GM13976 (cell line): ENCODE data around the gene ATG10.
A peak's percentile ranks its signal among the peaks of the same experiment; 100 is the strongest.

Experiments
- DNase-seq: peaks from one replicate; pipeline ENCODE4 v3.0.0; 2012; ENCODE audit warnings: low spot score
- in situ Hi-C: fragments of 300-500 bp; cut with MboI; formaldehyde crosslinking; loops from one replicate; pipeline ENCODE4 v1.12.0; 2022; ENCODE audit warnings: low sequenced_read_pairs, mixed read lengths, inconsistent platforms; ENCODE audit not compliant: unreplicated experiment
- TF ChIP-seq, protein P1 (sequence below): IDR thresholded peaks from 2 replicates; pipeline ENCODE4 v1.5.1; 2012; ENCODE audit warnings: borderline replicate concordance, mild to moderate bottlenecking; ENCODE audit not compliant: insufficient read depth; ENCODE audit errors: extremely low read depth, missing control alignments, control extremely low read depth

The ATG10 gene

DNA sequence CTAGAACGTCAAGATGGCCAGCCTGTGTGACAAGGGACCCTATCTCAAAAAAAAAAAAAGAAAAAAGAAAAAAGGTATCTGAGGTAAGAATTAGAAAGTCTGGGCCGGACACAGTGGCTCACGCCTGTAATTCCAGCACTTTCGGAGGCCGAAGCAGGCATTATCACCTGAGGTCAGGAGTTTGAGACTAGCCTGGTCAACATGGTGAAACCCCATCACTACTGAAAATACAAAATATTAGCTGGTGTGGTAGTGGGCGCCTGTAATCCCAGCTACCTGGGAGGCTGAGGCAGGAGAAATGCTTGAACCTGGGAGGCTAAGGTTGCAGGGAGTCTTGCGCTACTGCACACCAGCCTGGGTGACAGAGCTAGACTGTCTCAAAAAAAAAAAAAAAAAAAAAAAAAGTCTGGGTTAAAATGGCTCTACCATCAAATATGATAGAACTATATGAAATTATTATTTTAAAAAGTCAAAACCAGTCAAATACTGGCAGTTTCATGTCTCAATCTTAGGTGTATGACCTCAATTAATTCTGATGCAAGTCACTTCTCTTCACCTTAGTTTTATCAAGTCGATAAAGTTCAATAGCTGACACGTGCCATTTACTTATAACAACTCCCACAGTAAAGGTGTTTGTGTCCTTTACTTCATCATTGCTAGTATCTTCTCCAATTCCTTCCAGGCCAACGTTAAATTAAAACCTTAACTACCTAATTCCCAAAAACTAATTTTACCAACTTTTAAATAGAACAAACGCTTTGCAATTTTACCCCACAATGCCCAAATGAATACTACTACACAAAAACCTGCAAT, 305.2 kb downstream of the ATG10 start:
- in situ Hi-C loops = no loop called here
- TF ChIP-seq, protein P1, sequence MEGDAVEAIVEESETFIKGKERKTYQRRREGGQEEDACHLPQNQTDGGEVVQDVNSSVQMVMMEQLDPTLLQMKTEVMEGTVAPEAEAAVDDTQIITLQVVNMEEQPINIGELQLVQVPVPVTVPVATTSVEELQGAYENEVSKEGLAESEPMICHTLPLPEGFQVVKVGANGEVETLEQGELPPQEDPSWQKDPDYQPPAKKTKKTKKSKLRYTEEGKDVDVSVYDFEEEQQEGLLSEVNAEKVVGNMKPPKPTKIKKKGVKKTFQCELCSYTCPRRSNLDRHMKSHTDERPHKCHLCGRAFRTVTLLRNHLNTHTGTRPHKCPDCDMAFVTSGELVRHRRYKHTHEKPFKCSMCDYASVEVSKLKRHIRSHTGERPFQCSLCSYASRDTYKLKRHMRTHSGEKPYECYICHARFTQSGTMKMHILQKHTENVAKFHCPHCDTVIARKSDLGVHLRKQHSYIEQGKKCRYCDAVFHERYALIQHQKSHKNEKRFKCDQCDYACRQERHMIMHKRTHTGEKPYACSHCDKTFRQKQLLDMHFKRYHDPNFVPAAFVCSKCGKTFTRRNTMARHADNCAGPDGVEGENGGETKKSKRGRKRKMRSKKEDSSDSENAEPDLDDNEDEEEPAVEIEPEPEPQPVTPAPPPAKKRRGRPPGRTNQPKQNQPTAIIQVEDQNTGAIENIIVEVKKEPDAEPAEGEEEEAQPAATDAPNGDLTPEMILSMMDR = no peak
- no peak for DNase-seq

DNA sequence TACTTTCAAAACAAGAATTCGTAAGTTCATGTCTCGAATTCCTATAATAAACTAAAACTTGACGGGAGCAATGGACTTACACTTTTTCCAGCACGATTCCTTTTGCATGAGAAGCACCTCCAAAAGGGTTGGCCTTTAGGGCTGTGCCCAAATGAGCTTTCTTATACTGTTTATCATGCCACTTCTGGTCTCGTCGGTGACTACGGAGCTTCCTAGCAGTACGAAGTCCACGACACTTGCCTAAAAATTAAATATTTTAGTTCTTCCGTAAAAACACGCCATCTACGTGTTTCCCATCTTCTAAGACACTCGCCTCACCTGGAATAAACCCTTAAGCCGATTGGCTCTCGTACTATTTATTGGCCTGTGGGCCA, 305.8 kb downstream of the ATG10 start:
- in situ Hi-C loops = no loop called here
- DNase-seq = no peak
- TF ChIP-seq, protein P1 = no peak

DNA sequence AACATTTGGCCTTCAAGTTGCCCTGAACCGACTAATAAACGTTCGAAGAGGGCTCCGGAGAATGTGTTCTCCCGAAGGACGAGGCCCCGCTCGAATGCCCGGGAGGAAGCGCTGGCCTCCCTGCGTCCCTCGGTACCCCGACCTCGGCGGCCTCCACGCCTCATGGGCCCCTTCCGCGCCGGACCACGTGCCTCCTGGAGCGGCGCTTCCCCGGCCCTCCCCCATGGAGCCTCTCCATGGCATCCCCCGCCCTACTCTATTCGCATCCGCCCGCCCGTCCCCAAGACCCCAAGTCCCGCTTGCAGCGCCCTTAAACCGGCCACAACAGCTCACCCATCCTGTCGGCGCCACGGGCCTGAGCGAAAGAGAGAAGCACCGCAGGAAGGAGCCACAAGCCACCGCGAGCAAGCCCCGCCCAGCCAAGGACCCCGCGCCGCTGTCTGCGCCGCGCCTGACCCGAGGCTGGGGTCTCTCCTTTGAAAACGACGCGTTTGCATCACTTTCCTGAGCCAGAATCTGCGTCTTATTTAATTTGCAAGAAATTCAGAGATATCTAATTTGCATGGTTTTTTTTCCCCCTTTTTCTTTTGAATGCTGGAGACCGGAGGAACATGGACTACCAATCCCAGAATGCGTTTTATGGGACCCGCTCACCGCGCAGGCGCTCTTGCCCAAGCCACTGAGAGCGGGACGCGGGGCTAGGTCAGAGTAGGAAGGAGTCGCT, 306.3 kb downstream of the ATG10 start, which contains the start of gene RPS23:
Gene RPS23 (minus strand): TSS at position 368 of the 724 bp plus-strand sequence. CDS start 31 bp downstream, at position 337.
- peak; percentile 88 for DNase-seq
- TF ChIP-seq, protein P1 = no peak
- in situ Hi-C loops = no loop called here

DNA sequence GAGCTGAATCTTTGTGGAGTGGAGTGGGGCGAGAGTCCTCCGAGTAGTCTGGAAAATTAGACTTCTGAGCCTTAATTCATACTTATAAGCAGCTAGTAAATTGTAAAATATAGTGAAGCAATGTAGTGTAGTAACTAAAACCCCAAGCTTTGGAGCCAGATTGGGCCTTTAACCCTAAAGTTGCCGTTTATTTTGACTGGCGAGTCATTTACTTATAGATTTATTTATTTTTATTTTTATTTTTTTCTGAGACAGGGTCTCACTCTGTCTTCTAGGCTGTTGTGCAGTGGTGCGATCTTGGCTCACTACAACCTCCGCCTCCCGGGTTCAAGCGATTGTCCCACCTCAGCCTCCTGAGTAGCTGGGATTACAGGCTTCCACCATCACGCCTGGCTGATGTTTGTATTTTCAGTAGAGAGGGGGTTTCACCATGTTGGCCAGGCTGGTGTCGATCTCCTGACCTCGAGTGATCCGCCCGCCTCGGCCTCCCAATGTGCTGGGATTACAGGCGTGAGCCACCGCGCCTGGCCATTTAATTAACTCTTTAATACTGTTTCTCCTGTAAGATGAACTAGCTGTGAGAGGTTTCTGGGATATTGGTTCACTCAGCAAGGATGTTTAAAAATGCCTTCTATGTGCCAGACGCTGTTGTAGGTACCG, 307.0 kb downstream of the ATG10 start:
- in situ Hi-C loops = no loop called here
- TF ChIP-seq, protein P1 = no peak
- no peak for DNase-seq

DNA sequence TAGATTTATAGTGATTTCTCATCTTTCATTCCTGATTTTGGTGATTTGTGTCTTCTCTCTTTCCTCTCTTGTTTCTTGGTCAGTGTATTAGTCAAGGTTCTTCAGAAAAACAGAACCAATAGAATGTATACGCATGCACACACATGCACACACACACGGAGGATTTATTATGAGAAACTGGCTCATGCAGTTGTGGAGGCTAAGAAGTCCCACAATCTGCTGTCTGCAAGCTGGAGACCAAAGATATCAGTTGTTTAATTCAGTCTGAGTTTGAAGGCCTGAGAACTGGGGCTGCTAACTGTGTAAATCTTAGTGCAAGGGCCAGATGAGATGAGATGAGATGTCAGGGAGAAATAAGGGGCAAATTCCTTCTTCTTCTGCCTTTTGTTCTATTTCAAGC, 312.1 kb downstream of the ATG10 start:
- no peak for DNase-seq
- in situ Hi-C loops = no loop called here
- TF ChIP-seq, protein P1 = no peak

DNA sequence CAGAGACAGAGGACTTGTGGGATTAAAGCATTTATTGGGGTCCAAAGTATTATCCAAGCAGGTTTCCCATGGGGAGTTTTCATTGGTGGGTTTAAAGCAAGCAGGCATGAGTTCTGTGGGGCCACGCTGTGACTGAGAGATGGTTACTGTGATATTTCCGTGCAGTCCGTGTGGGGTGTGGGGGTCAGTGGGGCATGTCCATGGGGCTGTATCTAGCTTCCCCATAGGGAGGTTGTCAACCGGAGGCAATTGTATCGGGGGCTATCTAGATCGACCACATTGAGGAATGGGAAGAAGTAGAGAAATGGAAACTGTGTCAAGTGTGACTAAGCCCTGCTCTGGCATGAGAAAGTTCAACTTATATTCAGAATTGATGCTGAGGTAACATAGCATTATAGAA, 313.4 kb downstream of the ATG10 start:
- in situ Hi-C loops = no loop called here
- TF ChIP-seq, protein P1 = no peak
- DNase-seq = no peak
